Natural killer cell (primary cell): ENCODE data around the gene NTNG2. TPM values are rescaled to one million over a fixed set of nuclear protein-coding genes. Genes with fewer than 3 reads are reported as not detected.
A peak's percentile ranks its signal among the peaks of the same experiment; 100 is the strongest.

ENCODE experiments used
- ATAC-seq, 3 donors: fragments of 150-1000 bp in 2 of 3; fragments of 200-7000 bp in 1 of 3; cut with Tn5 transposase; 1 replicate in 1 of 3; 2 replicates in 2 of 3; pipeline ENCODE4 v1.10.0; 2021; ENCODE audit warnings: mild to moderate bottlenecking in 2 of 3, moderate library complexity in 2 of 3
- DNase-seq, 2 donors: peaks; one replicate each; pipeline versions ENCODE4 v3.0.0 to v3.0.0-alpha.2; 2013 to 2021; ENCODE audit warnings: mixed read lengths in 1 of 2
- H3K27ac ChIP-seq: one replicate; pipeline ENCODE4 v1.5.1; 2013; ENCODE audit warnings: mild to moderate bottlenecking, low read length
- H3K27me3 ChIP-seq: one replicate; pipeline ENCODE4 v1.6.1; 2013; ENCODE audit warnings: low read length; ENCODE audit not compliant: control insufficient read depth, insufficient read depth
- H3K36me3 ChIP-seq: one replicate; pipeline ENCODE4 v1.6.1; 2013; ENCODE audit warnings: low read length; ENCODE audit not compliant: control insufficient read depth, insufficient read depth
- H3K4me1 ChIP-seq: one replicate; pipeline ENCODE4 v1.6.1; 2013; ENCODE audit warnings: low read length; ENCODE audit not compliant: control insufficient read depth, insufficient read depth
- H3K4me3 ChIP-seq: one replicate; pipeline ENCODE4 v1.5.1; 2013; ENCODE audit warnings: low read length
- H3K9me3 ChIP-seq: one replicate; pipeline ENCODE4 v1.6.1; 2013; ENCODE audit warnings: low read length; ENCODE audit not compliant: control insufficient read depth, insufficient read depth
- H3K27ac Mint-ChIP-seq, 2 donors: one replicate each; pipeline ENCODE4 v1.8.0; 2022; ENCODE audit warnings: mild to moderate bottlenecking in 2 of 2, mixed read lengths in 2 of 2, moderate library complexity in 1 of 2
- H3K27me3 Mint-ChIP-seq, 2 donors: one replicate each; pipeline ENCODE4 v1.8.0; 2022; ENCODE audit warnings: low read depth in 2 of 2, mixed read lengths in 2 of 2
- H3K36me3 Mint-ChIP-seq: one replicate; pipeline ENCODE4 v1.8.0; 2022; ENCODE audit warnings: mixed read lengths
- H3K4me1 Mint-ChIP-seq, 2 donors: one replicate each; pipeline ENCODE4 v1.8.0; 2022; ENCODE audit warnings: mixed read lengths in 2 of 2
- H3K4me3 Mint-ChIP-seq: one replicate; pipeline ENCODE4 v1.8.0; 2022; ENCODE audit warnings: mild to moderate bottlenecking, moderate library complexity, mixed read lengths
- H3K9me3 Mint-ChIP-seq, 2 donors: one replicate each; pipeline ENCODE4 v1.8.0; 2022; ENCODE audit warnings: mixed read lengths in 2 of 2
- CTCF ChIP-seq: fragments of 200-600 bp; IDR thresholded peaks from one replicate; pipeline ENCODE4 v1.8.0; 2022; ENCODE audit warnings: antibody characterized with exemption
- WGBS: methylation state at CpG from one replicate; pipeline ENCODE4 v1.1.7; 2013; ENCODE audit warnings: missing lambda C conversion rate; ENCODE audit not compliant: insufficient coverage; 5-methylcytosine and 5-hydroxymethylcytosine counted together
- intact Hi-C: fragments of 100-400 bp; cut with micrococcal nuclease; formaldehyde crosslinking; loops from one replicate; pipeline ENCODE4 v1.14.2; 2022
- total RNA-seq, 4 donors: library from RNA; stranded (reverse); fragments of 120-200 nt in 1 of 4; gene quantifications; one replicate each; pipeline versions ENCODE4 v1.2.3 to v1.2.4, GENCODE V29; 2013 to 2022

NTNG2 gene
- total RNA-seq, 3 donors from 2014 or later (not counting 1 experiment from before 2014, with no cell fraction given) = 23.4 to 67.2 (median 32.6) TPM

- intact Hi-C loops = no loop called here
- H3K27me3 Mint-ChIP-seq = no peaks in the 10 kb centered on the region
- no peaks in the 10 kb centered on the region for H3K4me1 ChIP-seq
- H3K9me3 ChIP-seq = no peaks in the 10 kb centered on the region
- peaks cover 0 to 14% of the 10 kb centered on the region in 2 donors for H3K4me1 Mint-ChIP-seq
- peaks cover 93% of the 10 kb centered on the region for H3K36me3 ChIP-seq
- no peak overlapping the region for H3K27ac ChIP-seq
- H3K4me3 ChIP-seq = no peak overlapping the region
- H3K27ac Mint-ChIP-seq = peak overlapping the region in 1 of 2 donors; percentile 53
- no peak for TF ChIP-seq CTCF
- DNase-seq (no peak), ATAC-seq (no peak)
- WGBS = 56% methylated on average over 3 of the region's 4 CpGs
- no peaks in the 10 kb centered on the region for H3K27me3 ChIP-seq
- no peak overlapping the region for H3K4me3 Mint-ChIP-seq
- H3K36me3 Mint-ChIP-seq = peaks cover 16% of the 10 kb centered on the region
- no peaks in the 10 kb centered on the region for H3K9me3 Mint-ChIP-seq
Measured at GRCh38 chr9:132283165-132283564, 121.3 kb downstream of the NTNG2 start.

GRCh38 chr9:132283863-132284262 is 122.0 kb downstream of the NTNG2 start:
- H3K36me3 ChIP-seq = peaks cover 94% of the 10 kb centered on the region
- peaks cover 0 to 19% of the 10 kb centered on the region in 2 donors for H3K4me1 Mint-ChIP-seq
- H3K4me3 ChIP-seq = no peak overlapping the region
- H3K36me3 Mint-ChIP-seq = peaks cover 16% of the 10 kb centered on the region
- WGBS = 93% methylated on average over 7 of the region's 7 CpGs
- intact Hi-C loops = no loop called here
- H3K27me3 Mint-ChIP-seq = no peaks in the 10 kb centered on the region
- H3K27me3 ChIP-seq = no peaks in the 10 kb centered on the region
- no peak overlapping the region for H3K4me3 Mint-ChIP-seq
- H3K4me1 ChIP-seq = no peaks in the 10 kb centered on the region
- H3K27ac Mint-ChIP-seq = peak overlapping the region in 1 of 2 donors; percentile 14
- no peak for TF ChIP-seq CTCF
- DNase-seq (no peak), ATAC-seq (no peak)
- H3K27ac ChIP-seq = no peak overlapping the region
- no peaks in the 10 kb centered on the region for H3K9me3 ChIP-seq
- H3K9me3 Mint-ChIP-seq = no peaks in the 10 kb centered on the region

- DNase-seq = no peak
- no peaks in the 10 kb centered on the region for H3K27me3 Mint-ChIP-seq
- Histone ChIP-seq H3K36me3 (peaks cover 71% of the 10 kb centered on the region), H3K9me3 (no peaks in the 10 kb centered on the region), H3K4me3 (no peak overlapping the region), H3K27ac (no peak overlapping the region), H3K27me3 (no peaks in the 10 kb centered on the region), H3K4me1 (no peaks in the 10 kb centered on the region)
- no peaks in the 10 kb centered on the region for H3K9me3 Mint-ChIP-seq
- no peak for TF ChIP-seq CTCF
- 93% methylated on average over 3 of the region's 3 CpGs for whole genome bisulfite sequencing
- intact Hi-C loops = no loop called here
- H3K27ac Mint-ChIP-seq = no peak overlapping the region
- H3K36me3 Mint-ChIP-seq = peaks cover 7% of the 10 kb centered on the region
- no peak overlapping the region for H3K4me3 Mint-ChIP-seq
- H3K4me1 Mint-ChIP-seq = peaks cover 0 to 15% of the 10 kb centered on the region in 2 donors
- no peak for ATAC-seq
Measured at GRCh38 chr9:132287256-132287760, 125.5 kb downstream of the NTNG2 start.

GRCh38 chr9:132288361-132288760 is 126.5 kb downstream of the NTNG2 start:
- H3K4me1 ChIP-seq = peaks cover 2% of the 10 kb centered on the region
- no peaks in the 10 kb centered on the region for H3K27me3 ChIP-seq
- no CpG with 5 or more reads among the region's 1 CpG for WGBS
- H3K36me3 Mint-ChIP-seq = no peaks in the 10 kb centered on the region
- no peak overlapping the region for H3K4me3 ChIP-seq
- peaks cover 62% of the 10 kb centered on the region for H3K36me3 ChIP-seq
- peak overlapping the region; percentile 17 to 23 for H3K27ac Mint-ChIP-seq
- H3K9me3 Mint-ChIP-seq = no peaks in the 10 kb centered on the region
- intact Hi-C loops = no loop called here
- no peak for ATAC-seq
- H3K4me1 Mint-ChIP-seq = peaks cover 7 to 23% of the 10 kb centered on the region in 2 donors
- H3K4me3 Mint-ChIP-seq = no peak overlapping the region
- H3K27ac ChIP-seq = no peak overlapping the region
- H3K9me3 ChIP-seq = no peaks in the 10 kb centered on the region
- no peak for TF ChIP-seq CTCF
- no peaks in the 10 kb centered on the region for H3K27me3 Mint-ChIP-seq
- no peak for DNase-seq
